Osteocyte (in vitro differentiated cells): ENCODE data around the gene PKHD1. TPM values are rescaled to one million over a fixed set of nuclear protein-coding genes. Genes with fewer than 3 reads are reported as not detected.

ENCODE experiments used
- DNase-seq: peaks from one replicate; pipeline ENCODE4 v3.0.0; 2021; ENCODE audit warnings: mixed read lengths; ENCODE audit not compliant: unreplicated experiment; ENCODE audit errors: extremely low spot score
- H3K27ac Mint-ChIP-seq: one replicate; pipeline ENCODE4 v1.8.0; 2021; ENCODE audit warnings: mild to moderate bottlenecking, mixed read lengths; ENCODE audit not compliant: unreplicated experiment
- H3K27me3 Mint-ChIP-seq: one replicate; pipeline ENCODE4 v1.8.0; 2021; ENCODE audit warnings: mixed read lengths; ENCODE audit not compliant: unreplicated experiment
- H3K36me3 Mint-ChIP-seq: one replicate; pipeline ENCODE4 v1.8.0; 2021; ENCODE audit warnings: mixed read lengths; ENCODE audit not compliant: unreplicated experiment
- H3K4me1 Mint-ChIP-seq: one replicate; pipeline ENCODE4 v1.8.0; 2021; ENCODE audit warnings: mixed read lengths; ENCODE audit not compliant: unreplicated experiment
- H3K4me3 Mint-ChIP-seq: one replicate; pipeline ENCODE4 v1.8.0; 2021; ENCODE audit warnings: mild to moderate bottlenecking, moderate library complexity, mixed read lengths; ENCODE audit not compliant: unreplicated experiment
- H3K9me3 Mint-ChIP-seq: one replicate; pipeline ENCODE4 v1.8.0; 2021; ENCODE audit warnings: mixed read lengths; ENCODE audit not compliant: unreplicated experiment
- CTCF ChIP-seq: fragments of 200-600 bp; sonication (generic); IDR thresholded peaks from 2 replicates; pipeline ENCODE4 v1.5.0; 2021; ENCODE audit warnings: antibody characterized with exemption, mild to moderate bottlenecking, moderate library complexity
- total RNA-seq: library from RNA; stranded (reverse); gene quantifications from 2 replicates; pipeline ENCODE4 v1.2.1, GENCODE V29; 2021

The PKHD1 gene
- total RNA-seq, 1 donor from 2014 or later: not detected

DNA sequence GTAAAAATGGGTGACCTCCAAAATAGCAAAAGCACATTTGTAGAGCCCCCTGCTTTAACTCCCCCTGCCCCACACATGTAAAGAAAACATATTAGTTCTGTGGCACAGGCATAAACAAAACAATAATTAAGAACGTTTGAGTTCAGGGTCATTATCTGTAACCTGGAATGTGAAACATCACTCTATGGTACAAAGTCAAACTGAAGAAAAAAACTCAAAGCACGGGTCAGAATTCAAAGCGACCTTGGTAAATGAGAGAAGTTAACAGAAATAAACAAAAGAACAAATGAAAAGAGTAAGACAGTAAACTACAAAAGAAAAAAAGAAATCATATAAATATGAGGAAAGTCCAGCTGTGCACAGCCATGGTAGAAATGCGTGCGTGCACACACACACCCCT, 67.5 kb downstream of the PKHD1 start:
- H3K27me3 Mint-ChIP-seq: peaks cover 42% of the 10 kb centered on the region
- no peak overlapping the region for H3K4me3 Mint-ChIP-seq
- H3K4me1 Mint-ChIP-seq: no peaks in the 10 kb centered on the region
- no peak for TF ChIP-seq CTCF
- H3K36me3 Mint-ChIP-seq: no peaks in the 10 kb centered on the region
- no peaks in the 10 kb centered on the region for H3K9me3 Mint-ChIP-seq
- DNase-seq: no peak
- H3K27ac Mint-ChIP-seq: no peak overlapping the region

- DNase-seq: no peak
- Mint-ChIP-seq H3K4me3 (no peak overlapping the region), H3K27me3 (peaks cover 37% of the 10 kb centered on the region), H3K36me3 (no peaks in the 10 kb centered on the region), H3K9me3 (no peaks in the 10 kb centered on the region), H3K4me1 (no peaks in the 10 kb centered on the region), H3K27ac (no peak overlapping the region)
- TF ChIP-seq CTCF: no peak
These were observed 68.3 kb downstream of the PKHD1 start for GRCh38 chr6:52019092-52019491.

DNA sequence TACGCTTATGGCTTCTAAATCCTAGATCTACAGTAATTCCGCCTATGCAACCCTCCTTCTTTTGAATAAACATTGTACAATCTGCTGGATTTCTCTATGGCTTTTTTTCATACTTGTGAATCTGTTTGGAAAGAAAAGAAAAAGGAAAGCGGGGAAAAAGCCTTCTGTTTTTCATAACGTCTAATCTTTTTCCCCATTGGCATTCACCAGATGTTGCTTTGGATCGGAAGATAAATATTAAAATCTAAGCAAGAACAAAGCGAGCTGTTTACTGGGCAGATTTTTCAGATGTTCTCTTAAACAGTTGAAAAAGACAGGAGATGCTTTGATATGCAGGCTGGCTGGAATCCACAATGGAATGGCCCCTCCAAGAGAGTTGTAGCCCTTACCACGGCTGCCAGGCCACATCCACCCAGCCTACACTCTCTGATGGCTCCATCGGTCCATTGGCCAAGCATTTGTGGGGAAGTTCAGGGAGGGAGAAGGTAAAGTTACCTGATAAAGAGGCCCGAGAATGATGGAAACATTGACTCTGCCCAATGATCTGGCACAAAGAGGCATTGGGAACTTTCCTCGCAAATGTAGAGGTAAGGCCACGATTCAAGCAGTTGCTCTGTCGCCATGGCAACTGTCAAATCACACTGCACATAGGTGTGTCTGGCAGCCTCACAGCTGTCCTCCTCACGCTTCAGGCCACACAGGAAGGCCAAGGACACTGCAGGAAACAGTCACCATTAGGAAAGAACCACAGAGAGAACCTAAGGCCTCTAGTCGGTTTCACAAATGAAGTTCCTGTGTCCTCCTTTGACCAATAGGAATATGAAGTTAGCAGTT, 70.3 kb downstream of the PKHD1 start:
- no peak for DNase-seq
- H3K27me3 Mint-ChIP-seq: peaks cover 27% of the 10 kb centered on the region
- H3K4me3 Mint-ChIP-seq: no peak overlapping the region
- H3K36me3 Mint-ChIP-seq: no peaks in the 10 kb centered on the region
- no peaks in the 10 kb centered on the region for H3K4me1 Mint-ChIP-seq
- TF ChIP-seq CTCF: no peak
- H3K9me3 Mint-ChIP-seq: no peaks in the 10 kb centered on the region
- H3K27ac Mint-ChIP-seq: no peak overlapping the region

GRCh38 chr6:52015953-52016352, 71.5 kb downstream of the PKHD1 start:
- no peak overlapping the region for H3K27ac Mint-ChIP-seq
- H3K4me3 Mint-ChIP-seq: no peak overlapping the region
- no peaks in the 10 kb centered on the region for H3K36me3 Mint-ChIP-seq
- no peaks in the 10 kb centered on the region for H3K4me1 Mint-ChIP-seq
- DNase-seq: no peak
- no peaks in the 10 kb centered on the region for H3K9me3 Mint-ChIP-seq
- TF ChIP-seq CTCF: no peak
- peaks cover 21% of the 10 kb centered on the region for H3K27me3 Mint-ChIP-seq

GRCh38 chr6:52014391-52014790, 73.0 kb downstream of the PKHD1 start:
- Mint-ChIP-seq H3K36me3 (no peaks in the 10 kb centered on the region), H3K27me3 (peaks cover 11% of the 10 kb centered on the region), H3K4me1 (no peaks in the 10 kb centered on the region), H3K4me3 (no peak overlapping the region), H3K27ac (no peak overlapping the region), H3K9me3 (no peaks in the 10 kb centered on the region)
- TF ChIP-seq CTCF: no peak
- no peak for DNase-seq
